H9 (cell line): ENCODE results near the gene PRAC2. TPM values are rescaled to one million over a fixed set of nuclear protein-coding genes. Genes with fewer than 3 reads are reported as not detected.

Source experiments
- DNase-seq: peaks from one replicate; pipeline ENCODE4 v3.0.0-alpha.2; 2017
- H2AFZ ChIP-seq: one replicate; pipeline ENCODE4 v1.6.1; 2013; ENCODE audit warnings: mild to moderate bottlenecking, low read length, control low read depth, moderate library complexity
- H2AK5ac ChIP-seq: 2 replicates; pipeline ENCODE4 v1.6.1; 2013; ENCODE audit warnings: low read length, control low read depth, mixed read lengths; ENCODE audit not compliant: insufficient read length
- H2BK120ac ChIP-seq: one replicate; pipeline ENCODE4 v1.6.1; 2013; ENCODE audit warnings: low read depth, mild to moderate bottlenecking, low read length, control low read depth, inconsistent platforms; ENCODE audit not compliant: poor library complexity, severe bottlenecking
- H2BK12ac ChIP-seq: 2 replicates; pipeline ENCODE4 v1.6.1; 2013; ENCODE audit warnings: low read length, control low read depth, mixed read lengths, low read depth; ENCODE audit not compliant: insufficient read length
- H2BK15ac ChIP-seq: 2 replicates; pipeline ENCODE4 v1.6.1; 2013; ENCODE audit warnings: low read depth, low read length, control low read depth
- H2BK20ac ChIP-seq: one replicate; pipeline ENCODE4 v1.6.1; 2013; ENCODE audit warnings: low read depth, mild to moderate bottlenecking, low read length, control low read depth, inconsistent platforms; ENCODE audit not compliant: poor library complexity, severe bottlenecking
- H2BK5ac ChIP-seq: 2 replicates; pipeline ENCODE4 v1.6.1; 2013; ENCODE audit warnings: low read length, control low read depth, mixed read lengths; ENCODE audit not compliant: insufficient read length
- H3K14ac ChIP-seq: 2 replicates; pipeline ENCODE4 v1.6.1; 2013; ENCODE audit warnings: low read length, control low read depth; ENCODE audit not compliant: insufficient read depth
- H3K18ac ChIP-seq: 2 replicates; pipeline ENCODE4 v1.6.1; 2013; ENCODE audit warnings: low read depth, mild to moderate bottlenecking, mixed read lengths, low read length, control low read depth; ENCODE audit not compliant: insufficient read length
- H3K23ac ChIP-seq: 2 replicates; pipeline ENCODE4 v1.6.1; 2013; ENCODE audit warnings: low read length, control low read depth, mixed read lengths, low read depth; ENCODE audit not compliant: insufficient read length
- H3K23me2 ChIP-seq: 2 replicates; pipeline ENCODE4 v1.6.1; 2013; ENCODE audit warnings: low read depth, mild to moderate bottlenecking, mixed read lengths, low read length, control low read depth; ENCODE audit not compliant: insufficient read length, poor library complexity, severe bottlenecking
- H3K27ac ChIP-seq: 2 replicates; pipeline ENCODE4 v1.5.1; 2013; ENCODE audit warnings: low read length, control low read depth, mixed read lengths, low read depth; ENCODE audit not compliant: insufficient read length
- H3K27me3 ChIP-seq: 2 replicates; pipeline ENCODE4 v1.6.1; 2013; ENCODE audit warnings: low read length, control low read depth, inconsistent platforms; ENCODE audit not compliant: insufficient read depth
- H3K4ac ChIP-seq: 2 replicates; pipeline ENCODE4 v1.6.1; 2013; ENCODE audit warnings: low read depth, mild to moderate bottlenecking, control low read depth, inconsistent platforms, low read length, moderate library complexity
- H3K4me1 ChIP-seq: 2 replicates; pipeline ENCODE4 v1.6.1; 2013; ENCODE audit warnings: low read length, control low read depth, inconsistent platforms; ENCODE audit not compliant: insufficient read depth
- H3K4me2 ChIP-seq: 2 replicates; pipeline ENCODE4 v1.6.1; 2013; ENCODE audit warnings: low read length, control low read depth, mixed read lengths; ENCODE audit not compliant: insufficient read length, insufficient read depth
- H3K56ac ChIP-seq: 2 replicates; pipeline ENCODE4 v1.6.1; 2013; ENCODE audit warnings: low read depth, mild to moderate bottlenecking, mixed read lengths, low read length, control low read depth; ENCODE audit not compliant: insufficient read length
- H3K79me1 ChIP-seq: 2 replicates; pipeline ENCODE4 v1.6.1; 2013; ENCODE audit warnings: low read depth, mild to moderate bottlenecking, moderate library complexity, low read length, control low read depth, inconsistent platforms; ENCODE audit not compliant: insufficient read depth, poor library complexity, severe bottlenecking
- H3K79me2 ChIP-seq: 2 replicates; pipeline ENCODE4 v1.6.1; 2013; ENCODE audit warnings: low read length, control low read depth, inconsistent platforms; ENCODE audit not compliant: insufficient read depth
- H3K9ac ChIP-seq: 2 replicates; pipeline ENCODE4 v1.6.1; 2013; ENCODE audit warnings: low read length, control low read depth, mixed read lengths; ENCODE audit not compliant: insufficient read length; ENCODE audit errors: extremely low read depth
- H3K9me3 ChIP-seq: one replicate; pipeline ENCODE4 v1.6.1; 2013; ENCODE audit warnings: low read depth, low read length, inconsistent platforms; ENCODE audit not compliant: control insufficient read depth
- H3T11ph ChIP-seq: one replicate; pipeline ENCODE4 v1.6.1; 2013; ENCODE audit warnings: mild to moderate bottlenecking, low read length, control low read depth, inconsistent platforms
- H4K20me1 ChIP-seq: one replicate; pipeline ENCODE4 v1.6.1; 2013; ENCODE audit not compliant: control insufficient read depth, insufficient read length, insufficient read depth
- H4K5ac ChIP-seq: 2 replicates; pipeline ENCODE4 v1.6.1; 2013; ENCODE audit warnings: low read depth, mild to moderate bottlenecking, mixed read lengths, low read length, control low read depth; ENCODE audit not compliant: insufficient read length
- H4K8ac ChIP-seq: replicated peaks from 2 replicates; pipeline ENCODE4 v1.6.1; 2013; ENCODE audit warnings: low read length, control low read depth, mixed read lengths, low read depth; ENCODE audit not compliant: insufficient read length
- H4K91ac ChIP-seq: 2 replicates; pipeline ENCODE4 v1.6.1; 2013; ENCODE audit warnings: low read depth, mild to moderate bottlenecking, moderate library complexity, mixed read lengths, low read length, control low read depth; ENCODE audit not compliant: insufficient read length
- H3K27ac Mint-ChIP-seq, 3 experiments: 2 replicates in 2 of 3; 3 replicates in 1 of 3; pipeline ENCODE4 v1.8.0; 2020 to 2021; ENCODE audit warnings: mixed read lengths in 3 of 3, mild to moderate bottlenecking in 1 of 3, moderate library complexity in 1 of 3
- H3K27me3 Mint-ChIP-seq: 2 replicates; pipeline ENCODE4 v1.8.0; 2021; ENCODE audit warnings: low read depth, mild to moderate bottlenecking, moderate library complexity, mixed read lengths
- H3K36me3 Mint-ChIP-seq, 3 experiments: 2 replicates in 2 of 3; 3 replicates in 1 of 3; pipeline ENCODE4 v1.8.0; 2020 to 2021; ENCODE audit warnings: low read depth in 3 of 3, mixed read lengths in 3 of 3; ENCODE audit not compliant: insufficient read depth in 1 of 3
- H3K4me1 Mint-ChIP-seq, 2 experiments: 2 replicates each; pipeline ENCODE4 v1.8.0; 2020; ENCODE audit warnings: mixed read lengths in 2 of 2
- H3K4me3 Mint-ChIP-seq, 2 experiments: 2 replicates in 1 of 2; 3 replicates in 1 of 2; pipeline ENCODE4 v1.8.0; 2020 to 2021; ENCODE audit warnings: mild to moderate bottlenecking in 2 of 2, mixed read lengths in 2 of 2, moderate library complexity in 1 of 2
- H3K9me3 Mint-ChIP-seq, 2 experiments: 2 replicates in 1 of 2; 3 replicates in 1 of 2; pipeline ENCODE4 v1.8.0; 2020; ENCODE audit warnings: mild to moderate bottlenecking in 2 of 2, mixed read lengths in 2 of 2, moderate library complexity in 1 of 2
- WGBS: extraction: QIAGEN DNeasy Blood & Tissue Kit; methylation state at CpG from one replicate; pipeline ENCODE4 v1.1.7; 2013; ENCODE audit warnings: missing lambda C conversion rate, low lambda C conversion rate, mixed read lengths; ENCODE audit not compliant: insufficient read length; ENCODE audit errors: extremely low coverage; 5-methylcytosine and 5-hydroxymethylcytosine counted together
- total RNA-seq: library from RNA; stranded (reverse); gene quantifications from 2 replicates; pipeline ENCODE4 v1.2.1, GENCODE V29; 2021
- TF ChIP-seq, protein P1 (sequence below): fragments of 200-600 bp; sonication (generic); conservative IDR thresholded peaks from 3 replicates; pipeline ENCODE4 v1.8.0; 2021; ENCODE audit warnings: antibody characterized with exemption, mild to moderate bottlenecking

The PRAC2 gene
- total RNA-seq, 1 experiment from 2014 or later: not detected

DNA sequence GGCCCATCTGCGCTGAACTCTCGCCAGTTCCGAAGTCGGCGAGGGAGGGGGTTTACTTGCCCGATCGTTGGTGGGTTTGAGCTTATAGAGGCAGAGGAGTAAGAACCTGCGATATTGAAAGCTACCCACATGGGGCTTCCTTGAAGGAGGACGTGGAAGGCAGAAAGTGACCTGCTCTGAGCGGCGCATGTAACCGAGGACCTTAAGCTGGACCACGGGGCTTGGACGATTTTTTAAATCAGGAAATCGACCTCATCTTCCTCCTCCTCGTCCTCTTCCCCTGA is 2.0 kb downstream of the PRAC2 start:
- no peak overlapping the region for H3T11ph ChIP-seq
- no peak overlapping the region for H2BK12ac ChIP-seq
- no peak overlapping the region for H3K14ac ChIP-seq
- Mint-ChIP-seq H3K4me3 (no peak overlapping the region), H3K27ac (no peak overlapping the region), H3K9me3 (peaks cover 4 to 6% of the 10 kb centered on the region in 2 experiments; a peak in 3 of 5 replicates), H3K27me3 (peaks cover 100% of the 10 kb centered on the region), H3K4me1 (peaks cover 26 to 39% of the 10 kb centered on the region in 2 experiments), H3K36me3 (peaks cover 0 to 2% (median 0%) of the 10 kb centered on the region in 3 experiments; a peak in 1 of 7 replicates)
- H2AFZ ChIP-seq: no peak overlapping the region
- H2BK15ac ChIP-seq: no peak overlapping the region
- no peak overlapping the region for H2BK120ac ChIP-seq
- no peak overlapping the region for H2AK5ac ChIP-seq
- no peaks in the 10 kb centered on the region for H3K79me2 ChIP-seq
- H2BK20ac ChIP-seq: no peak overlapping the region
- no peak overlapping the region for H3K18ac ChIP-seq
- no peaks in the 10 kb centered on the region for H3K9me3 ChIP-seq
- H3K27ac ChIP-seq: no peak overlapping the region
- WGBS: no CpG with 5 or more reads among the region's 16 CpGs
- H3K27me3 ChIP-seq: peaks cover 100% of the 10 kb centered on the region
- no peak overlapping the region for H3K9ac ChIP-seq
- no peak overlapping the region for H3K56ac ChIP-seq
- peaks cover 4% of the 10 kb centered on the region for H4K20me1 ChIP-seq
- H4K8ac ChIP-seq: no peak overlapping the region
- peaks cover 2% of the 10 kb centered on the region; the same call in 1 of the 2 replicates for H3K4me1 ChIP-seq
- no peak overlapping the region for H3K4ac ChIP-seq
- H3K23ac ChIP-seq: no peak overlapping the region
- H4K91ac ChIP-seq: no peak overlapping the region
- H2BK5ac ChIP-seq: no peak overlapping the region
- no peak overlapping the region for H3K4me2 ChIP-seq
- no peak overlapping the region for H4K5ac ChIP-seq
- H3K23me2 ChIP-seq: peaks cover 8% of the 10 kb centered on the region
- TF ChIP-seq, protein P1, sequence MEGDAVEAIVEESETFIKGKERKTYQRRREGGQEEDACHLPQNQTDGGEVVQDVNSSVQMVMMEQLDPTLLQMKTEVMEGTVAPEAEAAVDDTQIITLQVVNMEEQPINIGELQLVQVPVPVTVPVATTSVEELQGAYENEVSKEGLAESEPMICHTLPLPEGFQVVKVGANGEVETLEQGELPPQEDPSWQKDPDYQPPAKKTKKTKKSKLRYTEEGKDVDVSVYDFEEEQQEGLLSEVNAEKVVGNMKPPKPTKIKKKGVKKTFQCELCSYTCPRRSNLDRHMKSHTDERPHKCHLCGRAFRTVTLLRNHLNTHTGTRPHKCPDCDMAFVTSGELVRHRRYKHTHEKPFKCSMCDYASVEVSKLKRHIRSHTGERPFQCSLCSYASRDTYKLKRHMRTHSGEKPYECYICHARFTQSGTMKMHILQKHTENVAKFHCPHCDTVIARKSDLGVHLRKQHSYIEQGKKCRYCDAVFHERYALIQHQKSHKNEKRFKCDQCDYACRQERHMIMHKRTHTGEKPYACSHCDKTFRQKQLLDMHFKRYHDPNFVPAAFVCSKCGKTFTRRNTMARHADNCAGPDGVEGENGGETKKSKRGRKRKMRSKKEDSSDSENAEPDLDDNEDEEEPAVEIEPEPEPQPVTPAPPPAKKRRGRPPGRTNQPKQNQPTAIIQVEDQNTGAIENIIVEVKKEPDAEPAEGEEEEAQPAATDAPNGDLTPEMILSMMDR: no peak
- H3K79me1 ChIP-seq: no peaks in the 10 kb centered on the region
- DNase-seq: no peak
